Measurements from ENCODE around the gene C14orf119.

Gene C14orf119

DNA sequence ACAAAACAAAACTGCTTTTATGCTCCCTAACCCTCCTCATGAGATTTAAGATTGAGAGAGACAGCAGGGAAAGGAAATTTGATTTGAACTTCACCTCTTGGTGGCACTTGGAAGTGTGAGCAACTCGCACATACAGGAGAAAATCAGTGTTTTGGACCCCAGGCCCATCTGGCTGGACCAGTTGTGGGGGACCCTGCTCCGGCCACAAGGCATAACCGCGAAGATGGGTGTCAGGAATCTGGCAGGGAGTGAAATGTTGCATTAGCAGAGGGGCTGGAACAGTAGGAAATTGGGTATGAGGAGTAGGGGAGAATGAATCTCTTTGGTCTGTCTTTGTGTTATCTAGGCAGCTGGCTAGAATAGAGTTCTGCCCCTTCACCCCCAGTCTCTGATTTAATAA lies 8.3 kb downstream of the C14orf119 start:
- DNase-seq (ENCODE audit: low spot score) (no peak), ATAC-seq (ENCODE audit: low read depth) (no peak)
- H3K4me1 ChIP-seq (ENCODE audit: insufficient read depth, poor library complexity, severe bottlenecking): no peaks in the 10 kb centered on the region
- TF ChIP-seq CTCF (IDR thresholded peaks at IDR 0.05; ENCODE audit: poor library complexity, severe bottlenecking): no peak
- no peaks in the 10 kb centered on the region for H3K9me3 ChIP-seq (ENCODE audit: severe bottlenecking)
- H3K27ac ChIP-seq (ENCODE audit: poor library complexity, severe bottlenecking): no peak overlapping the region
- no peaks in the 10 kb centered on the region for H3K27me3 ChIP-seq (ENCODE audit: insufficient read depth, poor library complexity, severe bottlenecking)
- no peak overlapping the region for H3K4me3 ChIP-seq (ENCODE audit: severe bottlenecking)
- H3K36me3 ChIP-seq (ENCODE audit: low read depth): peaks cover 7% of the 10 kb centered on the region

GRCh38 chr14:23104070-23104590 lies 8.8 kb downstream of the C14orf119 start:
- ATAC-seq (ENCODE audit: low read depth) (no peak), DNase-seq (ENCODE audit: low spot score) (no peak)
- Histone ChIP-seq H3K36me3 (ENCODE audit: low read depth) (peaks cover 2% of the 10 kb centered on the region), H3K4me1 (ENCODE audit: insufficient read depth, poor library complexity, severe bottlenecking) (no peaks in the 10 kb centered on the region), H3K27me3 (ENCODE audit: insufficient read depth, poor library complexity, severe bottlenecking) (no peaks in the 10 kb centered on the region), H3K27ac (ENCODE audit: poor library complexity, severe bottlenecking) (no peak overlapping the region), H3K9me3 (ENCODE audit: severe bottlenecking) (no peaks in the 10 kb centered on the region), H3K4me3 (ENCODE audit: severe bottlenecking) (no peak overlapping the region)
- TF ChIP-seq CTCF (IDR thresholded peaks at IDR 0.05; ENCODE audit: poor library complexity, severe bottlenecking): no peak

GRCh38 chr14:23104591-23105347 lies 9.5 kb downstream of the C14orf119 start, which contains the start of gene CIROP:
CIROP (minus strand) TSS chr14:23104989; CDS start chr14:23104920, 69 bp downstream.
- no peaks in the 10 kb centered on the region for H3K9me3 ChIP-seq (ENCODE audit: severe bottlenecking)
- ATAC-seq (ENCODE audit: low read depth) (no peak), DNase-seq (ENCODE audit: low spot score) (no peak)
- H3K27ac ChIP-seq (ENCODE audit: poor library complexity, severe bottlenecking): no peak within 1 kb of the TSS
- no peaks in the 10 kb centered on the region for H3K4me1 ChIP-seq (ENCODE audit: insufficient read depth, poor library complexity, severe bottlenecking)
- no peak within 1 kb of the TSS for H3K4me3 ChIP-seq (ENCODE audit: severe bottlenecking)
- TF ChIP-seq CTCF (IDR thresholded peaks at IDR 0.05; ENCODE audit: poor library complexity, severe bottlenecking): no peak
- H3K27me3 ChIP-seq (ENCODE audit: insufficient read depth, poor library complexity, severe bottlenecking): no peaks in the 10 kb centered on the region
- H3K36me3 ChIP-seq (ENCODE audit: low read depth): no peaks in the 10 kb centered on the region

GRCh38 chr14:23105348-23105824 lies 10.1 kb downstream of the C14orf119 start:
- H3K27ac ChIP-seq (ENCODE audit: poor library complexity, severe bottlenecking): no peak overlapping the region

More at GRCh38 chr14:23105348-23105824, 10.1 kb downstream of the C14orf119 start:
- Histone ChIP-seq H3K4me1 (ENCODE audit: insufficient read depth, poor library complexity, severe bottlenecking) (no peaks in the 10 kb centered on the region), H3K36me3 (ENCODE audit: low read depth) (no peaks in the 10 kb centered on the region), H3K9me3 (ENCODE audit: severe bottlenecking) (no peaks in the 10 kb centered on the region), H3K27me3 (ENCODE audit: insufficient read depth, poor library complexity, severe bottlenecking) (no peaks in the 10 kb centered on the region), H3K4me3 (ENCODE audit: severe bottlenecking) (no peak overlapping the region)
- TF ChIP-seq CTCF (IDR thresholded peaks at IDR 0.05; ENCODE audit: poor library complexity, severe bottlenecking): no peak
- no peak for ATAC-seq (ENCODE audit: low read depth)
- DNase-seq (ENCODE audit: low spot score): no peak
